ENCODE measurements around the gene RSKR. TPM values are rescaled to one million over a fixed set of nuclear protein-coding genes. Genes with fewer than 3 reads are reported as not detected.

Gene RSKR
- polyA plus RNA-seq, 2 of the 4 experiments (the other 2 are of a cell fraction): 5.8 to 18.7 TPM

DNA sequence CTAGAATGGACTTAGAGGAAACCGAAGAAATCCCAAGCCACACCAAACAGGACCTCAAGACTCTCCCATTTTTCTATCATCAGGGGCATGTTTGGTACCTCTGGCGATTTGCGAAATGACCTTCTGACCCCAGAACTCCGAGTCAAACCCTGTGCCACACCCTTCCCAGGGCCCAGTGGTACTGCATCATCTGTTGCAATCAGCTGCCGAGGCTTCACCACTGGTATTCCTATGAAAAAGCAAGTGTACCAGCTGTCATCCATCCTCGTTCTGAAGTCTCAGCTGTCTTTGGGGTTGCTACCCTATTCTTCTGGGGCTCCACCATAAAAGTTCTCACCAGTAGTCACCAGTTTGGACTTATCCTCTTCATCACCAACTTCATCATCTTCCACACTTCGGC is 2.3 kb upstream of the RSKR start:
- no peak for ATAC-seq

DNA sequence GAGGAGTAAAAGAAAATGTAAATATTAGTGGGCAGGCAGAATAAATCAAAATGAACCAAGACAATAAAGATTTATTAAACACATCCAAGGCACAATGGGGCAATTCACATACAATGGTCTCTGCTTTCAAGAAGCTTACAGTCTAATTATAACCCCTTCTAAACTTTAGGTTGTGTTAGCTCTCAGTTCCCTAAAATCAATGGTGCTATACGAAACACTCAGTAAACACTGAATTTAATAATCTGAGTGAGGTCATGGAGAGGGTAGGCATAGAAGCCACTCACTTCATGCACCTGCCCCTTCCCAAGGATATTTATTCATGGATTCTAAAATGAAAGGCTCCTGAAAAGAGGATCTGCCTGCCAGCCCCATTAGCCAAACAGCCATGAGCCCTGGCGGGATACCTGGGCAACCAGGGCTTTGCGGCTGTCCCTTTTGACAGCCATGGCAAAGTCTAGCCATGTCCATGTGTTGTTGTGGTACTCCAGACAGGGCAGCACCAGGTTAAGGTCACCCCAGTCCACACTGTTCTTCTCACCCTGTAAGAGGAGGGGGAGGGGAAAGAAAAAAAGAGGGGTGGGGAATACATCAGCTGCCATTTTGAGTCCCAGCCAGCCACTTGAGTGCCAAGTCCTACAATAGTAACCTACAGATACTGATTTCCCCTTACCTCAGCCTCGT is 1.4 kb upstream of the RSKR start:
- ChIA-PET POLR2A (interaction anchor here (0.6 to 1.8 kb wide), 2 partner anchors 29 to 37 kb away, joined by 4 to 7 read pairs; partner anchors contain the start of gene BLTP2), CTCF (interaction anchor here (1.0 to 2.1 kb wide), 9 partner anchors 9 to 131 kb away, joined by 3 to 7 read pairs (median 5); no protein-coding TSS in a partner anchor)
- Histone ChIP-seq H3K4me3 (no peak overlapping the region), H3K4me1 (no peaks in the 10 kb centered on the region), H3K9me3 (no peaks in the 10 kb centered on the region), H3K27ac (no peak overlapping the region), H3K4me2 (no peak overlapping the region)
- TF ChIP-seq MAZ (IDR thresholded peaks at IDR 0.05; ENCODE audit: borderline replicate concordance, low read depth, low read length): no peak
- no peak for TF ChIP-seq HOXB13 (CRISPR knock-in tag; IDR thresholded peaks at IDR 0.05; ENCODE audit: low read depth)
- TF ChIP-seq EHMT2 (IDR thresholded peaks at IDR 0.05; ENCODE audit: low read depth): no peak
- no peak for TF ChIP-seq POLR2AphosphoS2 (conservative IDR thresholded peaks at IDR 0.05; ENCODE audit: low read length)
- TF ChIP-seq, protein P1, sequence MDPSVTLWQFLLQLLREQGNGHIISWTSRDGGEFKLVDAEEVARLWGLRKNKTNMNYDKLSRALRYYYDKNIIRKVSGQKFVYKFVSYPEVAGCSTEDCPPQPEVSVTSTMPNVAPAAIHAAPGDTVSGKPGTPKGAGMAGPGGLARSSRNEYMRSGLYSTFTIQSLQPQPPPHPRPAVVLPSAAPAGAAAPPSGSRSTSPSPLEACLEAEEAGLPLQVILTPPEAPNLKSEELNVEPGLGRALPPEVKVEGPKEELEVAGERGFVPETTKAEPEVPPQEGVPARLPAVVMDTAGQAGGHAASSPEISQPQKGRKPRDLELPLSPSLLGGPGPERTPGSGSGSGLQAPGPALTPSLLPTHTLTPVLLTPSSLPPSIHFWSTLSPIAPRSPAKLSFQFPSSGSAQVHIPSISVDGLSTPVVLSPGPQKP (IDR thresholded peaks at IDR 0.05; ENCODE audit: low read depth, low read length): no peak
- TF ChIP-seq POLR2A (IDR thresholded peaks at IDR 0.05; ENCODE audit: low read length): no peak
- TF ChIP-seq, protein P2, sequence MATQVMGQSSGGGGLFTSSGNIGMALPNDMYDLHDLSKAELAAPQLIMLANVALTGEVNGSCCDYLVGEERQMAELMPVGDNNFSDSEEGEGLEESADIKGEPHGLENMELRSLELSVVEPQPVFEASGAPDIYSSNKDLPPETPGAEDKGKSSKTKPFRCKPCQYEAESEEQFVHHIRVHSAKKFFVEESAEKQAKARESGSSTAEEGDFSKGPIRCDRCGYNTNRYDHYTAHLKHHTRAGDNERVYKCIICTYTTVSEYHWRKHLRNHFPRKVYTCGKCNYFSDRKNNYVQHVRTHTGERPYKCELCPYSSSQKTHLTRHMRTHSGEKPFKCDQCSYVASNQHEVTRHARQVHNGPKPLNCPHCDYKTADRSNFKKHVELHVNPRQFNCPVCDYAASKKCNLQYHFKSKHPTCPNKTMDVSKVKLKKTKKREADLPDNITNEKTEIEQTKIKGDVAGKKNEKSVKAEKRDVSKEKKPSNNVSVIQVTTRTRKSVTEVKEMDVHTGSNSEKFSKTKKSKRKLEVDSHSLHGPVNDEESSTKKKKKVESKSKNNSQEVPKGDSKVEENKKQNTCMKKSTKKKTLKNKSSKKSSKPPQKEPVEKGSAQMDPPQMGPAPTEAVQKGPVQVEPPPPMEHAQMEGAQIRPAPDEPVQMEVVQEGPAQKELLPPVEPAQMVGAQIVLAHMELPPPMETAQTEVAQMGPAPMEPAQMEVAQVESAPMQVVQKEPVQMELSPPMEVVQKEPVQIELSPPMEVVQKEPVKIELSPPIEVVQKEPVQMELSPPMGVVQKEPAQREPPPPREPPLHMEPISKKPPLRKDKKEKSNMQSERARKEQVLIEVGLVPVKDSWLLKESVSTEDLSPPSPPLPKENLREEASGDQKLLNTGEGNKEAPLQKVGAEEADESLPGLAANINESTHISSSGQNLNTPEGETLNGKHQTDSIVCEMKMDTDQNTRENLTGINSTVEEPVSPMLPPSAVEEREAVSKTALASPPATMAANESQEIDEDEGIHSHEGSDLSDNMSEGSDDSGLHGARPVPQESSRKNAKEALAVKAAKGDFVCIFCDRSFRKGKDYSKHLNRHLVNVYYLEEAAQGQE (IDR thresholded peaks at IDR 0.05): no peak
- no peak for TF ChIP-seq BHLHE40 (IDR thresholded peaks at IDR 0.05; ENCODE audit: low read depth, low read length)
- TF ChIP-seq MAFK (IDR thresholded peaks at IDR 0.05; ENCODE audit: partially characterized antibody): no peak
- no peak for TF ChIP-seq NR3C1 (IDR thresholded peaks at IDR 0.05)
- WGBS (ENCODE audit: missing lambda C conversion rate): 93% methylated on average over 4 of the region's 4 CpGs
- FAIRE-seq (no peak), DNase-seq (ENCODE audit: low read depth in 1 of 2, low spot score in 1 of 2) (no peak), ATAC-seq (no peak)

More for the DNA sequence above, 2.3 kb upstream of the RSKR start:
- ChIA-PET POLR2A (interaction anchor here (1.8 kb wide), 1 partner anchor 28 kb away, joined by 7 read pairs; the partner anchor contains the start of gene BLTP2), CTCF (interaction anchor here (0.9 to 2.1 kb wide), 10 partner anchors 18 to 130 kb away, joined by 3 to 7 read pairs (median 4); no protein-coding TSS in a partner anchor)
- H3K9me3 ChIP-seq: no peaks in the 10 kb centered on the region
- TF ChIP-seq, protein P3, sequence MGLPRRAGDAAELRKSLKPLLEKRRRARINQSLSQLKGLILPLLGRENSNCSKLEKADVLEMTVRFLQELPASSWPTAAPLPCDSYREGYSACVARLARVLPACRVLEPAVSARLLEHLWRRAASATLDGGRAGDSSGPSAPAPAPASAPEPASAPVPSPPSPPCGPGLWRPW (IDR thresholded peaks at IDR 0.05): no peak
- TF ChIP-seq, protein P2 (IDR thresholded peaks at IDR 0.05): no peak
- TF ChIP-seq JUNB (IDR thresholded peaks at IDR 0.05) (no peak), HDAC2 (IDR thresholded peaks at IDR 0.05) (no peak), SREBF2 (IDR thresholded peaks at IDR 0.05) (no peak), CBX8 (IDR thresholded peaks at IDR 0.05) (no peak), ZC3H11A (IDR thresholded peaks at IDR 0.05) (no peak)
- TF ChIP-seq, protein P4, sequence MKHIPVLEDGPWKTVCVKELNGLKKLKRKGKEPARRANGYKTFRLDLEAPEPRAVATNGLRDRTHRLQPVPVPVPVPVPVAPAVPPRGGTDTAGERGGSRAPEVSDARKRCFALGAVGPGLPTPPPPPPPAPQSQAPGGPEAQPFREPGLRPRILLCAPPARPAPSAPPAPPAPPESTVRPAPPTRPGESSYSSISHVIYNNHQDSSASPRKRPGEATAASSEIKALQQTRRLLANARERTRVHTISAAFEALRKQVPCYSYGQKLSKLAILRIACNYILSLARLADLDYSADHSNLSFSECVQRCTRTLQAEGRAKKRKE (CRISPR knock-in tag; IDR thresholded peaks at IDR 0.05; ENCODE audit: low read depth): no peak
- no peak overlapping the region for H3K27ac ChIP-seq
- no peak overlapping the region for H3K4me2 ChIP-seq
- H3K4me1 ChIP-seq: no peaks in the 10 kb centered on the region
- no peak for FAIRE-seq
- H3K4me3 ChIP-seq: no peak overlapping the region
- 82% methylated on average over 7 of the region's 7 CpGs for WGBS (ENCODE audit: missing lambda C conversion rate)
- DNase-seq (ENCODE audit: low read depth in 1 of 2, low spot score in 1 of 2): no peak

All from A549 (cell line).